CD4-positive, alpha-beta memory T cell (primary cell): ENCODE data around the gene COL4A1. TPM values are rescaled to one million over a fixed set of nuclear protein-coding genes. Genes with fewer than 3 reads are reported as not detected.

Source experiments
- CTCF ChIA-PET: fragments of 350-600 bp; sonication (Branson Sonifier 250); formaldehyde crosslinking; loops from one replicate; lab custom pipeline; 2021; ENCODE audit warnings: inconsistent platforms; ENCODE audit not compliant: partially characterized antibody; lab: Charles Lee
- POLR2A ChIA-PET: fragments of 350-600 bp; sonication (Branson Sonifier 250); formaldehyde crosslinking; loops from one replicate; lab custom pipeline; 2021; ENCODE audit not compliant: partially characterized antibody; lab: Charles Lee
- DNase-seq, 5 donors: peaks; one replicate each; pipeline versions ENCODE4 v3.0.0 to v3.0.0-alpha.2; 2020 to 2022; ENCODE audit warnings: mixed read lengths in 1 of 5
- H3K27ac ChIP-seq: one replicate; pipeline ENCODE4 v1.7.0; 2013; ENCODE audit warnings: low read depth, low read length
- H3K27me3 ChIP-seq: 2 replicates; pipeline ENCODE4 v1.7.0; 2013; ENCODE audit warnings: mild to moderate bottlenecking, low read length, moderate library complexity; ENCODE audit not compliant: insufficient read depth
- H3K36me3 ChIP-seq: 2 replicates; pipeline ENCODE4 v1.7.0; 2013; ENCODE audit warnings: mild to moderate bottlenecking, low read length, moderate library complexity; ENCODE audit not compliant: insufficient read depth
- H3K4me1 ChIP-seq: 2 replicates; pipeline ENCODE4 v1.7.0; 2013; ENCODE audit warnings: mild to moderate bottlenecking, low read length, moderate library complexity; ENCODE audit not compliant: insufficient read depth
- H3K4me3 ChIP-seq, 2 donors: one replicate each; pipeline ENCODE4 v1.7.0; 2013; ENCODE audit warnings: low read length in 2 of 2, mild to moderate bottlenecking in 1 of 2
- H3K9me3 ChIP-seq, 2 donors: one replicate each; pipeline ENCODE4 v1.7.0; 2013; ENCODE audit warnings: low read length in 2 of 2, control low read depth in 1 of 2; ENCODE audit not compliant: control insufficient read depth in 1 of 2
- H3K27ac Mint-ChIP-seq, 7 donors: one replicate each; pipeline ENCODE4 v1.8.0; 2020 to 2021; ENCODE audit warnings: mixed read lengths in 7 of 7, mild to moderate bottlenecking in 6 of 7, inconsistent platforms in 3 of 7, moderate library complexity in 3 of 7
- H3K27me3 Mint-ChIP-seq, 2 donors: one replicate each; pipeline ENCODE4 v1.8.0; 2020 to 2021; ENCODE audit warnings: mixed read lengths in 2 of 2
- H3K36me3 Mint-ChIP-seq, 2 donors: one replicate each; pipeline ENCODE4 v1.8.0; 2020 to 2021; ENCODE audit warnings: mixed read lengths in 2 of 2, inconsistent platforms in 1 of 2, mild to moderate bottlenecking in 1 of 2
- H3K4me1 Mint-ChIP-seq, 4 donors: one replicate each; pipeline ENCODE4 v1.8.0; 2020 to 2021; ENCODE audit warnings: mixed read lengths in 4 of 4, mild to moderate bottlenecking in 1 of 4
- H3K4me3 Mint-ChIP-seq, 8 donors: one replicate each; pipeline ENCODE4 v1.8.0; 2020 to 2021; ENCODE audit warnings: mixed read lengths in 8 of 8, mild to moderate bottlenecking in 7 of 8, moderate library complexity in 6 of 8, inconsistent platforms in 3 of 8
- H3K9me3 Mint-ChIP-seq, 8 donors: one replicate each; pipeline ENCODE4 v1.8.0; 2020 to 2021; ENCODE audit warnings: mixed read lengths in 8 of 8, mild to moderate bottlenecking in 5 of 8, inconsistent platforms in 3 of 8, moderate library complexity in 1 of 8
- intact Hi-C: fragments of 100-400 bp; cut with micrococcal nuclease; formaldehyde crosslinking; loops from one replicate; pipeline ENCODE4 v1.15.1; 2023
- polyA plus RNA-seq, 2 donors: library from polyadenylated mRNA; unstranded; fragments of 300-500 nt; fragmentation: Illumina TruSeq; gene quantifications; one replicate each; pipeline ENCODE4 v1.2.3, GENCODE V29; 2021
- total RNA-seq, 2 experiments: library from RNA; stranded (reverse); gene quantifications; one replicate each; pipeline ENCODE4 v1.2.3, GENCODE V29; 2021

Gene COL4A1
- total and polyA plus RNA-seq, 4 experiments from 2014 or later: not detected

DNA sequence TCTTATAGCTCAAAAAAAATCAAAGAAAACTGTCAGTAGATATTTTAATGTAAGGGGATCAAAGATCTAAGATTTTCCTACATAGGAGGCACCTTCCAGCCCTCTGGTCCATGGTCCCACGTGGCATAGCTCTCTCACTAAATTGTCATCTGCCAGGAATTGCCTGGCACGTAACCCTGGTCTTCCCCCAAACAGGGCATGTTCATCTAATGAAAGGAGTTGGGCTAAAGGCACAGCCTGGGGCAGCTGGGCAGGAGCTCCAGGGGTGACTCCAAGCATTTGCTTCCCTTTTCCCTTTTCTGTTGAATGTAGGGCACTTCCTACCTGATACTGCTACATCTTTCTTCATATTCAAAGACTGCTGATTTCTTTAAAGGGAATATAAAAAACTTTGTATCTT lies 148.7 kb downstream of the COL4A1 start:
- Mint-ChIP-seq H3K4me3 (no peak overlapping the region), H3K4me1 (peaks cover 0 to 2% (median 0%) of the 10 kb centered on the region in 4 donors), H3K36me3 (no peaks in the 10 kb centered on the region), H3K27ac (no peak overlapping the region), H3K9me3 (peaks cover 0 to 3% (median 0%) of the 10 kb centered on the region in 8 donors), H3K27me3 (peaks cover 0 to 5% of the 10 kb centered on the region in 2 donors)
- ChIA-PET POLR2A (no interaction called here), CTCF (interaction anchor here (0.6 kb wide), 1 partner anchor 26 kb away, joined by 3 read pairs; no protein-coding TSS in a partner anchor)
- no peaks in the 10 kb centered on the region for H3K9me3 ChIP-seq
- intact Hi-C loops: no loop called here
- no peak for DNase-seq
- H3K27me3 ChIP-seq: no peaks in the 10 kb centered on the region
- no peak overlapping the region for H3K4me3 ChIP-seq
- no peaks in the 10 kb centered on the region for H3K4me1 ChIP-seq
- H3K27ac ChIP-seq: no peak overlapping the region
- no peaks in the 10 kb centered on the region for H3K36me3 ChIP-seq

GRCh38 chr13:110157718-110158117 lies 149.2 kb downstream of the COL4A1 start:
- POLR2A ChIA-PET: no interaction called here
- CTCF ChIA-PET: interaction anchor here (0.6 kb wide), 2 partner anchors 26 to 1078 kb away, joined by 3 read pairs; no protein-coding TSS in a partner anchor
- Histone ChIP-seq H3K4me1 (no peaks in the 10 kb centered on the region), H3K4me3 (no peak overlapping the region), H3K9me3 (no peaks in the 10 kb centered on the region), H3K27me3 (no peaks in the 10 kb centered on the region), H3K36me3 (no peaks in the 10 kb centered on the region), H3K27ac (no peak overlapping the region)
- Mint-ChIP-seq H3K4me1 (peaks cover 0 to 2% (median 0%) of the 10 kb centered on the region in 4 donors), H3K9me3 (peaks cover 0 to 3% (median 0%) of the 10 kb centered on the region in 8 donors), H3K27ac (no peak overlapping the region), H3K36me3 (no peaks in the 10 kb centered on the region), H3K27me3 (peaks cover 0 to 5% of the 10 kb centered on the region in 2 donors), H3K4me3 (no peak overlapping the region)
- intact Hi-C loops: no loop called here
- DNase-seq: no peak

DNA sequence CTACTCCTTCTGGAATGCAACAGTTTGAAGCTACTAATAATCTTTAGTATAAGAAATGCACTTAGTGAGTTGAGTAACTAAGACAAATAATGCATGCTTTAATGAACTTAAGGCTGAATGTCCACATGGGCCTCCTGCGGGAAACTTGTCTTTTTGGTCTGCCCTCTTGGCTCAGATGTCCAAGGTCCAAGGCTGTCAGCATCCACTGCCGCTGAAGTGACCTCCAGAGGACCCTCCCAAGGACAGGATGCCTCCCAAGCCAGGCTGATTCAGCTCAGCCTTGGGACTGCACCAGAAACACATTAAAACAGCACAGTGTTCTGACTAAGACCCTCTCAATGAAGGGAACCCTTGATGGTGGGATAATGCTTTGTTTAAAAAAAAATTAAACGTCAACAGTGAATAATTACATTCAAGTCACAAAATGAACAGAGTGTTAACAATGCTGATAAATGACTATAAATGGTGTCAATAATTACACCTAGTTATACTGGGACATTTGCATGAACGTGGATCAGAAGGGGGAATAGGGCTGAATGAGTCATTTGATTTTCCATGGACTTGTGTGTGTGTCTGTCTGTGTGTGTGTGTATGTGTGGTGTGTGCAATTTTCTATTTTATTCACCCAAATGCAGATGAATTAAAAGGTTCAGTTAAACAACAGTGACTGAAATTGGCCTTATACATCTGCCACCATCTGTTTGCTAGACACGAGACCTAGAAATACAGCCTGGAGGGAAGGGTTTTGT lies 150.5 kb downstream of the COL4A1 start:
- Mint-ChIP-seq H3K4me3 (no peak overlapping the region), H3K4me1 (peaks cover 0 to 2% (median 0%) of the 10 kb centered on the region in 4 donors), H3K36me3 (no peaks in the 10 kb centered on the region), H3K27me3 (peaks cover 0 to 5% of the 10 kb centered on the region in 2 donors), H3K27ac (no peak overlapping the region), H3K9me3 (peaks cover 0 to 3% (median 0%) of the 10 kb centered on the region in 8 donors)
- CTCF ChIA-PET: no interaction called here
- H3K9me3 ChIP-seq: no peaks in the 10 kb centered on the region
- H3K36me3 ChIP-seq: no peaks in the 10 kb centered on the region
- H3K27ac ChIP-seq: no peak overlapping the region
- no peak overlapping the region for H3K4me3 ChIP-seq
- intact Hi-C loops: no loop called here
- POLR2A ChIA-PET: no interaction called here
- DNase-seq: no peak
- no peaks in the 10 kb centered on the region for H3K4me1 ChIP-seq
- no peaks in the 10 kb centered on the region for H3K27me3 ChIP-seq

DNA sequence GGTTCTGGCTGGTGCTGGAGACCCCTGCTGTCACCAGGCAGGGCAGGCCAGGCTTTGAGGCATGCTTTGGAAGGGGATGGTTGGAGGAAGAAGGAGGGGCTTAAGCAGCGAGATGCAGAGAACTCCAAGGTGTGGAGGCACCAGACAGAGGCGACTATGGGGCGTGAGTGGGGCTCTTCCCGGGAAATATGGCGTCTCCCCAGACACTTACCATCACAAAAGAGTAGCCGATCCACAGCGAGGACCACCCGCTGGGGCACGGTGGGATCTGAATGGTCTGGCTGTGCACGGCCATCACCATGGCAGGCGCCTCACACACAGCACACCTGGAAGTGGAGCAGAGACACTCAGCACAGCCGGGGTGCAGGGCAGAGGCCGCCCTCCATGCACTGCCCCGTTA lies 151.9 kb downstream of the COL4A1 start:
- Mint-ChIP-seq H3K36me3 (no peaks in the 10 kb centered on the region), H3K27me3 (peaks cover 0 to 5% of the 10 kb centered on the region in 2 donors), H3K4me1 (no peaks in the 10 kb centered on the region), H3K27ac (no peak overlapping the region), H3K4me3 (no peak overlapping the region), H3K9me3 (peaks cover 0 to 3% (median 0%) of the 10 kb centered on the region in 8 donors)
- ChIA-PET CTCF (no interaction called here), POLR2A (no interaction called here)
- H3K36me3 ChIP-seq: no peaks in the 10 kb centered on the region
- H3K4me1 ChIP-seq: no peaks in the 10 kb centered on the region
- intact Hi-C loops: no loop called here
- no peak overlapping the region for H3K27ac ChIP-seq
- H3K27me3 ChIP-seq: no peaks in the 10 kb centered on the region
- DNase-seq: no peak
- H3K9me3 ChIP-seq: no peaks in the 10 kb centered on the region
- H3K4me3 ChIP-seq: no peak overlapping the region

DNA sequence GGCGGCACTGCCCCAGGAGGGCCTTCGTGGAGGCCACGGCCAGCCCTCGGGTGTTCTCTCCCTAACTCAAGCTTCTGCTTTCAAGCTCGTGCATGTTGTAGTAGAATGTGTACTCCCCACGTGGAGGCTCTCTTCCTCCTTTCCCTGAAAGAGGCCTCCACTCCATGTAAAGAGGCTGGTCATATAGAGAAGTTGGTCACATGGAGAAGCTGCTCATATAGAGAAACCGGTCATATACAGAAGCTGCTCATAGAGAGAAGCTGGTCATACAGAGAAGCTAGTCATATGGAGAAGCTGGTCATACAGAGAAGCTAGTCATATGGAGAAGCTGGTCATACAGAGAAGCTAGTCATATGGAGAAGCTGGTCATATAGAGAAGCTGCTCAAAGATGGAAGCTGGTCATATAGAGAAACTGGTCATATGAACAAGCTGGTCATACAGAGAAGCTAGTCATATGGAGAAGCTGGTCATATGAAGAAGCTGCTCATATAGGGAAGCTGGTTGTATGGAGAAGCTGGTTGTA lies 152.5 kb downstream of the COL4A1 start:
- no peaks in the 10 kb centered on the region for H3K4me1 Mint-ChIP-seq
- no peak overlapping the region for H3K27ac Mint-ChIP-seq
- no peak overlapping the region for H3K27ac ChIP-seq
- POLR2A ChIA-PET: no interaction called here
- DNase-seq: no peak
- H3K9me3 ChIP-seq: no peaks in the 10 kb centered on the region
- H3K36me3 Mint-ChIP-seq: no peaks in the 10 kb centered on the region
- intact Hi-C loops: no loop called here
- no peak overlapping the region for H3K4me3 ChIP-seq
- H3K9me3 Mint-ChIP-seq: peaks cover 0 to 3% (median 0%) of the 10 kb centered on the region in 8 donors
- CTCF ChIA-PET: no interaction called here
- no peaks in the 10 kb centered on the region for H3K4me1 ChIP-seq
- peaks cover 0 to 4% of the 10 kb centered on the region in 2 donors for H3K27me3 Mint-ChIP-seq
- H3K36me3 ChIP-seq: no peaks in the 10 kb centered on the region
- H3K27me3 ChIP-seq: no peaks in the 10 kb centered on the region
- H3K4me3 Mint-ChIP-seq: no peak overlapping the region

- Mint-ChIP-seq H3K4me3 (no peak overlapping the region), H3K27ac (peak overlapping the region in 1 of 7 donors; percentile 32), H3K9me3 (peaks cover 0 to 3% (median 0%) of the 10 kb centered on the region in 8 donors), H3K36me3 (no peaks in the 10 kb centered on the region), H3K4me1 (no peaks in the 10 kb centered on the region), H3K27me3 (peaks cover 0 to 4% of the 10 kb centered on the region in 2 donors)
- DNase-seq: no peak
- H3K36me3 ChIP-seq: no peaks in the 10 kb centered on the region
- POLR2A ChIA-PET: no interaction called here
- no peaks in the 10 kb centered on the region for H3K9me3 ChIP-seq
- H3K27me3 ChIP-seq: no peaks in the 10 kb centered on the region
- CTCF ChIA-PET: no interaction called here
- H3K4me3 ChIP-seq: no peak overlapping the region
- intact Hi-C loops: no loop called here
- H3K4me1 ChIP-seq: no peaks in the 10 kb centered on the region
- no peak overlapping the region for H3K27ac ChIP-seq
Measured at GRCh38 chr13:110152351-110152750, 154.6 kb downstream of the COL4A1 start.

DNA sequence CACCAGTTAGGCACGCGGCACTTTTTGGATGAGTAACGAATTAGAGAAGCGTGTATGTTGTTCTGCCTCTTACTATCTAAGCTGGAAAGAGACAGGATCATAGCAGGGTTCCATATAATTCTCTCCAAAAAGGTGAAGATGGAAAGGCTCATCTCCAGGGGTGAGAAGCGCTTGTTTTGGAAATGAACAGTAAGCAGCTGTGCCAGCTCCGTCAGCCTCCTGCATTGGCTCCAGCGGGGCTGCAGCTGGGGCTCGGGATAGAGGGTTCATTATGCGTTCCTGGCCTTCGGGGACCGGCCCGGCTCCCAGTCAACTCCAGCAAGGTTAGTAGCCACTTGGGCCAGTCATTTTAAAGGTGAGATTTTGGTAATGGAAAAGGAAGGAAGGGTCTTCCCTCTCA lies 155.5 kb downstream of the COL4A1 start:
- Mint-ChIP-seq H3K27me3 (peaks cover 0 to 4% of the 10 kb centered on the region in 2 donors), H3K27ac (no peak overlapping the region), H3K4me3 (no peak overlapping the region), H3K36me3 (no peaks in the 10 kb centered on the region), H3K9me3 (peaks cover 0 to 3% (median 0%) of the 10 kb centered on the region in 8 donors), H3K4me1 (no peaks in the 10 kb centered on the region)
- Histone ChIP-seq H3K27ac (no peak overlapping the region), H3K9me3 (no peaks in the 10 kb centered on the region), H3K4me3 (no peak overlapping the region), H3K36me3 (no peaks in the 10 kb centered on the region), H3K27me3 (no peaks in the 10 kb centered on the region), H3K4me1 (no peaks in the 10 kb centered on the region)
- POLR2A ChIA-PET: no interaction called here
- DNase-seq: no peak
- intact Hi-C loops: no loop called here
- CTCF ChIA-PET: no interaction called here
